RWPE2 (cell line): ENCODE results near the gene CDKL2.
"Not testable (repeated sequence)": the region's sequence is repeated elsewhere in the genome, so short reads cannot be mapped to it uniquely, and the experiment has no call there.

Source experiments
- ATAC-seq: fragments of 200-7000 bp; cut with Tn5 transposase; 3 replicates; pipeline ENCODE4 v1.9.1; 2021; ENCODE audit warnings: low read depth
- DNase-seq: peaks from one replicate; pipeline ENCODE4 v3.0.0-alpha.2; 2020; ENCODE audit warnings: low spot score
- H3K27ac ChIP-seq: fragments of 450-650 bp; 2 replicates; pipeline ENCODE4 v1.5.1; 2017; ENCODE audit warnings: mild to moderate bottlenecking; ENCODE audit not compliant: poor library complexity, severe bottlenecking
- H3K27me3 ChIP-seq: fragments of 250-450 bp; sonication (Bioruptor Pico); 2 replicates; pipeline ENCODE4 v1.5.1; 2021; ENCODE audit warnings: mild to moderate bottlenecking, moderate library complexity; ENCODE audit not compliant: insufficient read depth, poor library complexity, severe bottlenecking
- H3K36me3 ChIP-seq: fragments of 250-450 bp; sonication (Bioruptor Pico); 2 replicates; pipeline ENCODE4 v1.5.1; 2020; ENCODE audit warnings: low read depth, mild to moderate bottlenecking, moderate library complexity
- H3K4me1 ChIP-seq: fragments of 250-450 bp; sonication (Bioruptor Pico); 2 replicates; pipeline ENCODE4 v1.5.1; 2021; ENCODE audit warnings: mild to moderate bottlenecking, moderate library complexity; ENCODE audit not compliant: insufficient read depth, poor library complexity, severe bottlenecking
- H3K4me3 ChIP-seq: fragments of 250-450 bp; sonication (Bioruptor Pico); 2 replicates; pipeline ENCODE4 v1.5.1; 2021; ENCODE audit warnings: mild to moderate bottlenecking, moderate library complexity; ENCODE audit not compliant: severe bottlenecking
- H3K9me3 ChIP-seq: fragments of 250-450 bp; sonication (Bioruptor Pico); 2 replicates; pipeline ENCODE4 v1.5.1; 2021; ENCODE audit warnings: mild to moderate bottlenecking, moderate library complexity; ENCODE audit not compliant: severe bottlenecking
- TF ChIP-seq, protein P1 (sequence below): fragments of 450-650 bp; IDR thresholded peaks from one replicate; pipeline ENCODE4 v1.5.1; 2017; ENCODE audit warnings: mild to moderate bottlenecking, moderate library complexity; ENCODE audit not compliant: poor library complexity, severe bottlenecking

Gene CDKL2

DNA sequence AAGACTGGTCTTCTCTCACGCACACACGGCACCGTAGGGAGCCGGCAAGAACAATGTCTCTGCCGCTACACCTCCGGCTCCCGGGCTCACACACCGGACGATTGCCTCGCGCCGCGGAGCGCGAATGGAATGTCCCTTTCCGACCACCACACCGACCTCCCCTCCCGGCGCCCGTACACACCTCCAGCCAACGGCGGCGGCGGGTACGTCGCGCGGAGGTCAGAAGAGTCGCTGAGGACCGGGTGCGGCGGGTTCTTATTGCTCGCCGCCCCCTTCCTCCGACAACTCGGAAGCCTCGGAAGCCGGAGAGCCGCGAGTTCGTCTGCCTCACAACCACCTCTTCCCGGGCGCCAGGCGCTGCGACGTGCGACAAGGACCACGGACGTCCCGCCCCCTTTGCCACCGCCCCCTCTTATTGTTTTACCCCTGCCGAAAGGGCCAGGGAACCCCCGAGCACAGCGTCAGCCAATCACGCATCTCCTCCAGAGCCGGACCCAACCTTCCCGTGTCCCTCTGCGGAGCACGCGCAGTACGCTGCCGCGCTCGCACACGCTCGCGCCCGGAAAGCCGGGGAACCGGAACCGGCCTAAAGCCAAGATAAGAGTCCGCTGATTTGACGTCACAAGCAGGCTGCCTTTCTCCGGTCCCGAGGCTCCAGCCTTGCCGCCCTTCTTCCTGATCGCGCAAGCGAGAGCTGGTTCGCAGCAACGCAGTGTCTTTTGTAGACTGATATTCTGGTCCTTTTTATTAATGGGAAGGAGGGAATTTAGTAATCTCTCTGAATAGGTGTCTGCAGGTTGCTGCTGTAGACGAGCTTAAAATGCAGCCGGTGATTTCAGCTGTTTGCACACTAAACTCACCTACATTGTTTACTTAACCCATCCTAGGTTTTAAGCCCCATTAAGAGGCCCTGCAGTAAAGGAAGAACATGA is 43.0 kb upstream of the CDKL2 start, which contains the start of gene G3BP2:
Gene G3BP2, minus strand, starts transcription at position 385 of the 932 bp plus-strand sequence. CDS start 11,386 bp downstream, outside the sequence.
- DNase-seq (peak; percentile 95), ATAC-seq (peak; percentile 95)
- peaks cover 21% of the 10 kb centered on the region for H3K4me1 ChIP-seq
- H3K27me3 ChIP-seq: no peaks in the 10 kb centered on the region
- peak within 1 kb of the TSS; percentile 83 for H3K27ac ChIP-seq
- H3K9me3 ChIP-seq: no peaks in the 10 kb centered on the region
- H3K4me3 ChIP-seq: peak within 1 kb of the TSS; percentile 97
- TF ChIP-seq, protein P1, sequence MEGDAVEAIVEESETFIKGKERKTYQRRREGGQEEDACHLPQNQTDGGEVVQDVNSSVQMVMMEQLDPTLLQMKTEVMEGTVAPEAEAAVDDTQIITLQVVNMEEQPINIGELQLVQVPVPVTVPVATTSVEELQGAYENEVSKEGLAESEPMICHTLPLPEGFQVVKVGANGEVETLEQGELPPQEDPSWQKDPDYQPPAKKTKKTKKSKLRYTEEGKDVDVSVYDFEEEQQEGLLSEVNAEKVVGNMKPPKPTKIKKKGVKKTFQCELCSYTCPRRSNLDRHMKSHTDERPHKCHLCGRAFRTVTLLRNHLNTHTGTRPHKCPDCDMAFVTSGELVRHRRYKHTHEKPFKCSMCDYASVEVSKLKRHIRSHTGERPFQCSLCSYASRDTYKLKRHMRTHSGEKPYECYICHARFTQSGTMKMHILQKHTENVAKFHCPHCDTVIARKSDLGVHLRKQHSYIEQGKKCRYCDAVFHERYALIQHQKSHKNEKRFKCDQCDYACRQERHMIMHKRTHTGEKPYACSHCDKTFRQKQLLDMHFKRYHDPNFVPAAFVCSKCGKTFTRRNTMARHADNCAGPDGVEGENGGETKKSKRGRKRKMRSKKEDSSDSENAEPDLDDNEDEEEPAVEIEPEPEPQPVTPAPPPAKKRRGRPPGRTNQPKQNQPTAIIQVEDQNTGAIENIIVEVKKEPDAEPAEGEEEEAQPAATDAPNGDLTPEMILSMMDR: no peak
- H3K36me3 ChIP-seq: peaks cover 11% of the 10 kb centered on the region

DNA sequence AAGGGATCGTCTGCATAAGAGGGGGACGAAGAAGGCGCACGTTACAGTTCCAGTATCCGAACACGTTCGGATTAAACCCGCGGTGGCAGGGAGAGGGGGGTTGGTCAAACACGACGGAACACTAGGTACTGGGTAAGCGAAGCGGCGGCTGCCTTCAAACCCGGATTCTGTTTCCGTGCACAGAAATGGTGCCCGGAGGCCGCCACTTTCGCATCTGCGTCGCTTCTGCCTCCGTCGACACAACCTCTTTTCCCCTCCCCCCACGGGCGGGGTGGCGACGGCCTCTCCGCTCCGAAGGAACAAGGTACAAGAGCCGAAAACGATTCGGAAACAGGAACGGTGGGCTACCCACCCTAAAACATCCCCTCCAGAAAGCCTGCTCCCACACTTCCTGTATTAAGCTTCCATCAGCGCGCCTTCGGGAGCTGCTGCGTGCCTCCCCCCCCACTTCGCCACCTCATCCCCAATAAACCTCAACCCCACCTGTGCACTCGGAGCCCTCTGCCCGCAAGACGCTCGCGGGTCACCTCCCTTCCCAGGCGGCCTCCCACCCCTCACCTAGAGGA is 42.2 kb upstream of the CDKL2 start:
- no peaks in the 10 kb centered on the region for H3K27me3 ChIP-seq
- no peaks in the 10 kb centered on the region for H3K9me3 ChIP-seq
- H3K36me3 ChIP-seq: peaks cover 11% of the 10 kb centered on the region
- TF ChIP-seq, protein P1: no peak
- H3K4me1 ChIP-seq: peaks cover 21% of the 10 kb centered on the region
- ATAC-seq: peak; percentile 42
- peak; percentile 66 for DNase-seq
- peak overlapping the region; percentile 97 for H3K4me3 ChIP-seq
- H3K27ac ChIP-seq: peak overlapping the region; percentile 83

DNA sequence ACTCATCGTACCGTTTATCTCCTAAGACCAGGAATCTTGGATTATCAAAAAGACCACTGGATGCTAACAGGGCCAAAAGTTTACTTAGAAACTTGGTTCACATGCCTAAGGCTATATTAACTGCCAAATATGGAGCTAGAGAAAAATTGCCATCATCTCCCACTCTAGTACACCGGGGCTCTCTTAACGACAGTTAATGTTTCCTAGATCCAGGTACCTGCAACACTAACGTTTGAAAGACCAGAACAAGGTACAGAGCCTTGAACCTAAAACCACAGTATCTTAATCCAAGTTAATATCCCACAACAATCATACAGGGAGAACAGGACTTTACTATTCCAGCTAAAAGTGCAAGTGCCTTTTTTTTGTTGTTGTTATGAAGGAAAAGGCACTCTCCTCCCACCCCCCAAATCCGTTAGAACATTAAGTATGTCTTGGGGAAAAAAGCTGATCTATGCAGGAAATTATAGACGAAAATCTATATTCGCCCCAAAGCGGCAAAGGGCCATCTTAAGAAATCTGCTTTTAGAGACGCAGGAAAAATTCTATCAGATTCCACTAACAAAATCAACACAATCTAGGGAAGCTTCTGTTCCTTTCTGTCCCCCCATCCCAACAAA is 41.6 kb upstream of the CDKL2 start:
- TF ChIP-seq, protein P1: no peak
- ATAC-seq (no peak), DNase-seq (no peak)
- Histone ChIP-seq H3K4me1 (peaks cover 21% of the 10 kb centered on the region), H3K4me3 (peak overlapping the region; percentile 97), H3K27me3 (no peaks in the 10 kb centered on the region), H3K36me3 (peaks cover 11% of the 10 kb centered on the region), H3K27ac (peak overlapping the region; percentile 83), H3K9me3 (no peaks in the 10 kb centered on the region)

DNA sequence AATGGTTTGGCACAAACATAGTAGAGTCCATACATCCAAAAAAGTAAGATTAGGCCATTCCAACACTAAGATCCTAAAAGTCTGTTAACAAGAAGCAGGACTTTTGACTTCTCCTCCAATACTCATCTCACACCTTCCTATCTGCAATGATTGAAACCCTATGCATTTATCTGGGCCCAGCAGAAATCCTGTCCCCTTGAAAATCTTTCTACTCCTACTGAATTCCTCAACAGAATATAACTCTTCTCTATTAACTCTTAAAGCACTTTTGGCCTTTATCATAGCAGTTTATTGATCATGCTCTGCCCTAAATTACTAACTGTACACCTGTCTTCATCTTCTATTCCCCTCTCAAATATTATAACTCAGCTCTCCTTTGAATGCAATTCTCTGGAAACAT is 38.3 kb upstream of the CDKL2 start:
- peaks cover 2% of the 10 kb centered on the region for H3K9me3 ChIP-seq
- H3K27me3 ChIP-seq: no peaks in the 10 kb centered on the region
- peaks cover 17% of the 10 kb centered on the region for H3K4me1 ChIP-seq
- no peak for ATAC-seq
- TF ChIP-seq, protein P1: no peak
- DNase-seq: no peak
- peaks cover 11% of the 10 kb centered on the region for H3K36me3 ChIP-seq
- no peak overlapping the region for H3K4me3 ChIP-seq
- H3K27ac ChIP-seq: no peak overlapping the region

DNA sequence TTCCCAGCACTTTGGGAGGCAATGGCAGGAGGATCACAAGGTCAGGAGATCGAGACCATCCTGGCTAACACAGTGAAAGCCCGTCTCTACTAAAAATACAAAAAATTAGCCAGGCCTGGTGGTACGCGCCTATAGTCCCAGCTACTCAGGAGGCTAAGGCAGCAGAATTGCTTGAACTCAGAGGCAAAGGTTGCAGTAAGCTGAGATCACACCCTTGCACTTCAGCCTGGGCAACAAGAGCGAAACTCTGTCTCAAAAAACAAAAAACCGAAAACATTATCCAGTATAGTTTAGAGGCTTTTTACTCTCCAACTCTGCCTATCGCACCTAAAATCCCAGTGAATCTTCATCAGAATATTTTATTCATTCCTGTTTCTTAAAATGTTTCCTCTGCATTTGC is 37.3 kb upstream of the CDKL2 start:
- not testable (repeated sequence) for H3K4me3 ChIP-seq, H3K9me3 ChIP-seq, H3K27me3 ChIP-seq, H3K27ac ChIP-seq, ATAC-seq, DNase-seq
- Histone ChIP-seq H3K4me1 (peaks cover 17% of the 10 kb centered on the region), H3K36me3 (peaks cover 11% of the 10 kb centered on the region)
